ENCODE results near the gene E2F1. TPM values are rescaled to one million over a fixed set of nuclear protein-coding genes. Genes with fewer than 3 reads are reported as not detected.

Gene E2F1
- total RNA-seq, 3 donors from 2014 or later (not counting 1 experiment from before 2014, with no cell fraction given), result 4.6 to 5.6 (median 4.7) TPM

DNA sequence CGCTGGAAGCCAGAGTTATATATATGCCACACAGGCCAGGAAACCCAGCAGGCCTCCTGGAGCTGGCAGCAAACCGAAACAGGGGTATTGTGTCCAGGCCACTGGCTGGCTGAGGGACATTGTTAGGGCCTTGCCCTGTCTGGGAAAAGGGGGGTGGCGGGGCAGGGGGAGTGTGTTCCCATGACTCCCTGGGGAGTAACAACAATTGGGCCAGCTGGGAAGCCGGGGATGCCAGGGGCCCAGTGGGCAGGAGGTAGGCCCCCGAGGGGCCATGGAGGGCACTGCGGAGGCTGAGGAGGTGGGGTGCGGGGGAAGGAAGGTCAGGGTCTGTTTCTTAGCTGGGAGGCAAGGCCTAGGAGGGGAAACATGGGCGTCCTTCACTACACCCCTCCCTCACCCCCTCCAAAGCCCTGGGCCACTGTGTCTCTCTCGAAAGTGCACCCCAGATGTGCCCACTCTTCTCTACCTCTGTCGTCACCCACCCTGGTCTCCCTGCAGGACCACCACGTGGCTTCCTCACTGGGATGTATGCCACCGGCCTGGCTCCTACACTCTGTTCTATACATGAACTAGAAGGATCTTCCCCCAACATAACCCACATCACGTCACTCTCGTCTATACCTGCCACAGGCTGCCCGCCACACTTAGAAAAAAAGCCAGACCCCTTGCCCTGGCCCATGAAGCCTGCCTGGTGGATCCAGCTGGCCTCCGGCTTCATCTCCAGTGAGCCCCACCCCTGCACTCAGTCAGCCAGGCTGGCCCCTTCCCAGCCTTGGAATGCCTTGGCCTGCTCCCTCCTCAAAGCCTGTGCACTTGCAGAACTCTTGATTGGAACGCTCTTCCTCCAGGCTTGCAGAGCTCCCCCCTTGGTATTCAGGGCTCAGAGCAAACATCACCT is 7.8 kb upstream of the E2F1 start:
- Mint-ChIP-seq H3K9me3 (no peaks in the 10 kb centered on the region), H3K4me3 (no peak overlapping the region), H3K27ac (no peak overlapping the region), H3K4me1 (peaks cover 8 to 9% of the 10 kb centered on the region in 2 donors), H3K27me3 (ENCODE audit: low read depth in 2 of 2) (no peaks in the 10 kb centered on the region), H3K36me3 (no peaks in the 10 kb centered on the region)
- 91% methylated on average over 14 of the region's 17 CpGs for WGBS (ENCODE audit: insufficient coverage)
- intact Hi-C loops (cut with micrococcal nuclease), result no loop called here
- DNase-seq (no peak), ATAC-seq (no peak)
- Histone ChIP-seq H3K9me3 (ENCODE audit: control insufficient read depth, insufficient read depth, low read length) (no peaks in the 10 kb centered on the region), H3K36me3 (ENCODE audit: control insufficient read depth, insufficient read depth, low read length) (no peaks in the 10 kb centered on the region), H3K27me3 (ENCODE audit: control insufficient read depth, insufficient read depth, low read length) (no peaks in the 10 kb centered on the region), H3K27ac (ENCODE audit: low read length) (no peak overlapping the region), H3K4me3 (ENCODE audit: low read length) (no peak overlapping the region), H3K4me1 (ENCODE audit: control insufficient read depth, insufficient read depth, low read length) (peaks cover 21% of the 10 kb centered on the region)
- TF ChIP-seq, protein P1, sequence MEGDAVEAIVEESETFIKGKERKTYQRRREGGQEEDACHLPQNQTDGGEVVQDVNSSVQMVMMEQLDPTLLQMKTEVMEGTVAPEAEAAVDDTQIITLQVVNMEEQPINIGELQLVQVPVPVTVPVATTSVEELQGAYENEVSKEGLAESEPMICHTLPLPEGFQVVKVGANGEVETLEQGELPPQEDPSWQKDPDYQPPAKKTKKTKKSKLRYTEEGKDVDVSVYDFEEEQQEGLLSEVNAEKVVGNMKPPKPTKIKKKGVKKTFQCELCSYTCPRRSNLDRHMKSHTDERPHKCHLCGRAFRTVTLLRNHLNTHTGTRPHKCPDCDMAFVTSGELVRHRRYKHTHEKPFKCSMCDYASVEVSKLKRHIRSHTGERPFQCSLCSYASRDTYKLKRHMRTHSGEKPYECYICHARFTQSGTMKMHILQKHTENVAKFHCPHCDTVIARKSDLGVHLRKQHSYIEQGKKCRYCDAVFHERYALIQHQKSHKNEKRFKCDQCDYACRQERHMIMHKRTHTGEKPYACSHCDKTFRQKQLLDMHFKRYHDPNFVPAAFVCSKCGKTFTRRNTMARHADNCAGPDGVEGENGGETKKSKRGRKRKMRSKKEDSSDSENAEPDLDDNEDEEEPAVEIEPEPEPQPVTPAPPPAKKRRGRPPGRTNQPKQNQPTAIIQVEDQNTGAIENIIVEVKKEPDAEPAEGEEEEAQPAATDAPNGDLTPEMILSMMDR (IDR thresholded peaks at IDR 0.05), result no peak

DNA sequence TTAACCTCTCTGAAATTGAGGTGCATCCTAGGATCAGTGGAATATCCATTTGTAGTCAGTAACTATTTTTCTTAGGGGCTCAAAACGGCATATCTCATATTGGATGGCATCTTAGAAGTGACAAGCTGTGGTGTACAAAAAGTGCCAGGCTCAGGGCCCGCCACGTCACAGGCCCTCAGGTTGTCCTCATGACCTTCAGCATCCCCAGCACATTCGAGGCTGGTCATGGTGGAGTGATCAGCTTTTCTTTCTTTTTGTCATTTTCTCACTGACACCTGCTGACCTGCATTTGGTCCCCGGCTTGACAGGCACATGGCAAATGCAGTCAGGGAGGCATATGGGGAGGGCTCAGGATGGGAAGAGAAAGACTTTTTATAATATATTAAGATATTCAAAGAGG is 7.1 kb upstream of the E2F1 start:
- TF ChIP-seq, protein P1 (IDR thresholded peaks at IDR 0.05), result no peak
- ATAC-seq (no peak), DNase-seq (no peak)
- intact Hi-C loops (cut with micrococcal nuclease), result no loop called here
- H3K27me3 ChIP-seq (ENCODE audit: control insufficient read depth, insufficient read depth, low read length), result no peaks in the 10 kb centered on the region
- H3K9me3 ChIP-seq (ENCODE audit: control insufficient read depth, insufficient read depth, low read length), result no peaks in the 10 kb centered on the region
- H3K27me3 Mint-ChIP-seq (ENCODE audit: low read depth in 2 of 2), result no peaks in the 10 kb centered on the region
- H3K4me3 Mint-ChIP-seq, result no peak overlapping the region
- H3K4me1 Mint-ChIP-seq, result peaks cover 8 to 12% of the 10 kb centered on the region in 2 donors
- H3K27ac Mint-ChIP-seq, result no peak overlapping the region
- H3K4me1 ChIP-seq (ENCODE audit: control insufficient read depth, insufficient read depth, low read length), result peaks cover 21% of the 10 kb centered on the region
- no peaks in the 10 kb centered on the region for H3K36me3 ChIP-seq (ENCODE audit: control insufficient read depth, insufficient read depth, low read length)
- 84% methylated on average over 4 of the region's 5 CpGs for WGBS (ENCODE audit: insufficient coverage)
- H3K27ac ChIP-seq (ENCODE audit: low read length), result no peak overlapping the region
- H3K9me3 Mint-ChIP-seq, result no peaks in the 10 kb centered on the region
- H3K36me3 Mint-ChIP-seq, result no peaks in the 10 kb centered on the region
- H3K4me3 ChIP-seq (ENCODE audit: low read length), result no peak overlapping the region

DNA sequence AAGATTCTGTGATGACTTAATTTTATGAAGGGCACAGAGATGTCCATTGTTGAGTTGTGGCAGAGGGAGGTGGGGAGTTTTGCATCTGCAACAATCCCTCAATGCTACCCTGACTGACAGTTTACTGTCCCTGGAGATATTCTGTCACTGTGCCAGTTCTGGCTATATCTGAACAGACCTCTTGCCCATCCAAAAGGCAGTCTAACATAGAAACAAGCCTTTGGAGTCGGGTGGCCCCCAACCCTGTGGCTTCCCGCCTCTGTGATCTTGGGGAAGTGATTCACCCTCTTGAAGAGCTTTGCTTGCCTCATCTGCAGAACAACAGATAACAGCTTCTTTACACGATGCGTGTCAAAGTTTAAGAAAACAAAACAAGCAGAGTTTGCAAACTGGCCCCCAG is 3.8 kb upstream of the E2F1 start:
- DNase-seq (peak; percentile 53 to 68), ATAC-seq (peak; percentile 12 to 55 (median 38))
- Histone ChIP-seq H3K4me1 (ENCODE audit: control insufficient read depth, insufficient read depth, low read length) (peaks cover 35% of the 10 kb centered on the region), H3K36me3 (ENCODE audit: control insufficient read depth, insufficient read depth, low read length) (no peaks in the 10 kb centered on the region), H3K4me3 (ENCODE audit: low read length) (no peak overlapping the region), H3K27me3 (ENCODE audit: control insufficient read depth, insufficient read depth, low read length) (no peaks in the 10 kb centered on the region), H3K27ac (ENCODE audit: low read length) (peak overlapping the region; percentile 51), H3K9me3 (ENCODE audit: control insufficient read depth, insufficient read depth, low read length) (no peaks in the 10 kb centered on the region)
- Mint-ChIP-seq H3K9me3 (no peaks in the 10 kb centered on the region), H3K4me3 (peak overlapping the region; percentile 65), H3K36me3 (no peaks in the 10 kb centered on the region), H3K4me1 (peaks cover 19 to 21% of the 10 kb centered on the region in 2 donors), H3K27me3 (ENCODE audit: low read depth in 2 of 2) (no peaks in the 10 kb centered on the region), H3K27ac (peak overlapping the region; percentile 74 to 85)
- intact Hi-C loops (cut with micrococcal nuclease), result no loop called here
- TF ChIP-seq, protein P1 (IDR thresholded peaks at IDR 0.05), result no peak
- WGBS (ENCODE audit: insufficient coverage), result 6% methylated on average over 2 of the region's 4 CpGs

Measured in natural killer cell (primary cell).